B cell (primary cell): ENCODE data around the gene PARD6A.

Experiments used
- CTCF ChIP-seq: fragments of 200-600 bp; IDR thresholded peaks from one replicate; pipeline ENCODE4 v1.8.0; 2022; ENCODE audit warnings: antibody characterized with exemption, mild to moderate bottlenecking
- EZH2 ChIP-seq: IDR thresholded peaks from 2 replicates; pipeline ENCODE4 v1.6.1; 2012; ENCODE audit warnings: borderline replicate concordance, low read depth, mild to moderate bottlenecking, moderate library complexity, low read length; ENCODE audit not compliant: insufficient read depth, poor library complexity, severe bottlenecking

GRCh38 chr16:67699265-67699664 lies 38.5 kb downstream of the PARD6A start:
- no peak for TF ChIP-seq CTCF
- TF ChIP-seq EZH2 = no peak
